ENCODE data around the gene GALNT18. TPM values are rescaled to one million over a fixed set of nuclear protein-coding genes. Genes with fewer than 3 reads are reported as not detected.

GALNT18 gene
- total RNA-seq, 1 donor from 2014 or later = 22.1 TPM

DNA sequence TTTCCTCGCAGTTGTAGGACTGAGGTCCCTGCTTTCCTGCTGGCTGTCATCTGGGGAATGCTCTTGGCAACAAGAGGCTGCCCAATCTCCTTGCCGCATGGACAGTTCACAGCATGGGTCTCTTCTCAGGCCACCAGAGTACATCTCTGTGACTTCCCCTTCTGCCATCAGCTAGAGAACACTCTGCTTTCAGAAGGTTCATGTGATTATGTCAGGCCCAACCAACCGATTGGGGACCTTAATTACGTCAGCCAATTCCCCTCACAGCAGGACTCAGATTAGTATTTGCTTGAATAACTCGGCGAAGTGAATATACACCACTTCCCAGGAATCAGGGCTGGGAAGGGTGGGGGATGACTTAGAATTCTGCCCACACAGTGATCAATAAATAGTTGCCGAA lies 206.8 kb downstream of the GALNT18 start:
- Histone ChIP-seq H3K4me3 (no peak overlapping the region), H3K27me3 (no peaks in the 10 kb centered on the region), H3K27ac (no peak overlapping the region), H3K4me1 (peaks cover 5% of the 10 kb centered on the region), H3K9me3 (no peaks in the 10 kb centered on the region), H3K36me3 (no peaks in the 10 kb centered on the region)
- no peak for DNase-seq (ENCODE audit: extremely low spot score in 2 of 2)
- intact Hi-C loops (cut with DNase I) = loop anchor here (10.0 kb wide), 1 partner anchor 200 kb away; no protein-coding TSS in a partner anchor
- TF ChIP-seq, protein P1, sequence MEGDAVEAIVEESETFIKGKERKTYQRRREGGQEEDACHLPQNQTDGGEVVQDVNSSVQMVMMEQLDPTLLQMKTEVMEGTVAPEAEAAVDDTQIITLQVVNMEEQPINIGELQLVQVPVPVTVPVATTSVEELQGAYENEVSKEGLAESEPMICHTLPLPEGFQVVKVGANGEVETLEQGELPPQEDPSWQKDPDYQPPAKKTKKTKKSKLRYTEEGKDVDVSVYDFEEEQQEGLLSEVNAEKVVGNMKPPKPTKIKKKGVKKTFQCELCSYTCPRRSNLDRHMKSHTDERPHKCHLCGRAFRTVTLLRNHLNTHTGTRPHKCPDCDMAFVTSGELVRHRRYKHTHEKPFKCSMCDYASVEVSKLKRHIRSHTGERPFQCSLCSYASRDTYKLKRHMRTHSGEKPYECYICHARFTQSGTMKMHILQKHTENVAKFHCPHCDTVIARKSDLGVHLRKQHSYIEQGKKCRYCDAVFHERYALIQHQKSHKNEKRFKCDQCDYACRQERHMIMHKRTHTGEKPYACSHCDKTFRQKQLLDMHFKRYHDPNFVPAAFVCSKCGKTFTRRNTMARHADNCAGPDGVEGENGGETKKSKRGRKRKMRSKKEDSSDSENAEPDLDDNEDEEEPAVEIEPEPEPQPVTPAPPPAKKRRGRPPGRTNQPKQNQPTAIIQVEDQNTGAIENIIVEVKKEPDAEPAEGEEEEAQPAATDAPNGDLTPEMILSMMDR (IDR thresholded peaks at IDR 0.05) = no peak
- TF ChIP-seq POLR2AphosphoS5 (IDR thresholded peaks at IDR 0.05; ENCODE audit: insufficient read depth in 1 of 2, low read depth in 1 of 2) (no peak), POLR2A (IDR thresholded peaks at IDR 0.05) (no peak)

DNA sequence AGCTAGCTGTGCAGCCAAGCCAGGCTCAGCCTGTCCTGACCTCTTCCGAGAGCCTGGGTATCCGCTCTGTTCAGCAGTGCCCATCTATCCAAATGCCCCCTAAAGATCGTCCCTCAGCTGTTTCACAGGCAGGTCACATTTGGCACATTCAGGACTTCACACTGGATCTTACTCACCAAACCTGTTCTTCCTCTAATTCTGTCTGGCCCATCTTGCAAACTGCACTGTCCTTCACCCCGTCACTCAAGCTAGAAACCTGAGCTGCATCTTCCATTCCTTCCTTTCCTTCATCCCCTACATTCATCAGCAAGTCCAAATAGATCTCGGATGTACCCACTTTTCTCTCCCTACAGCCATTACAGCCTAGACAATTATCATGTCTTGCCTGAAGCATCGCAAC lies 208.0 kb downstream of the GALNT18 start:
- Histone ChIP-seq H3K36me3 (no peaks in the 10 kb centered on the region), H3K27ac (no peak overlapping the region), H3K27me3 (no peaks in the 10 kb centered on the region), H3K9me3 (no peaks in the 10 kb centered on the region), H3K4me3 (no peak overlapping the region), H3K4me1 (peaks cover 17% of the 10 kb centered on the region)
- DNase-seq (ENCODE audit: extremely low spot score in 2 of 2) = no peak
- TF ChIP-seq, protein P1 (IDR thresholded peaks at IDR 0.05) = no peak
- TF ChIP-seq POLR2A (IDR thresholded peaks at IDR 0.05) (no peak), POLR2AphosphoS5 (IDR thresholded peaks at IDR 0.05; ENCODE audit: insufficient read depth in 1 of 2, low read depth in 1 of 2) (no peak)
- intact Hi-C loops (cut with DNase I) = loop anchor here (10.0 kb wide), 1 partner anchor 201 kb away; no protein-coding TSS in a partner anchor

DNA sequence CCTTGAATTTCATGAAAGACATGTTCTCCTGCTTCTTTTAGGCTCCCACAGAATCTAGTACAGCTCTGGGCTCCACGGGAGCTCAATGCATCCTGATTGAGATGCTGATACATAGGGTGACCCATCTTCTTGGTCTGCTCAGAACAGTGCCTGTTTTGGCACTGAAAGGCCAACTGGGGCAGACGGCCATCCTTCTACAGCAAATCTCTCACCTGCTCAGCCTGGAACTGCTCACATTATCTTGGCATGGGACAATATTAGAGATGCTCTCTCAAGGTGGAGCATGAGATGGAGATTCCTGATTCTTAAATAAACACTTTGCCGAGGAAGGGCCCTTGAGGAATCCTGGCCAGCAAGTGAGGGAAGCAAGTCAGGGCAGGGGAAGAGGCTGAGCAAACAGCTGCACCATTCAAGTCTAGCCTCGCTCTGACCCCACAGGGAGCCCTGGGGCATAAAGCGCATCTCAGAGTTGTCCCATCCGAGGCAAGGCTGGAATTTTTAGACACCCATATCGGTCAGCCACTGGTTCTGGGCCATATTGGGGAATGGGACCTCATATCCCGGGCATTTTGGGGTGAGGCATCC lies 210.3 kb downstream of the GALNT18 start:
- no peak overlapping the region for H3K4me3 ChIP-seq
- no peaks in the 10 kb centered on the region for H3K27me3 ChIP-seq
- no peak for DNase-seq (ENCODE audit: extremely low spot score in 2 of 2)
- no peaks in the 10 kb centered on the region for H3K36me3 ChIP-seq
- H3K27ac ChIP-seq = no peak overlapping the region
- peaks cover 38% of the 10 kb centered on the region for H3K4me1 ChIP-seq
- intact Hi-C loops (cut with DNase I) = loop anchor here (10.0 kb wide), 1 partner anchor 203 kb away; no protein-coding TSS in a partner anchor
- no peaks in the 10 kb centered on the region for H3K9me3 ChIP-seq
- TF ChIP-seq POLR2A (IDR thresholded peaks at IDR 0.05) (no peak), POLR2AphosphoS5 (IDR thresholded peaks at IDR 0.05; ENCODE audit: insufficient read depth in 1 of 2, low read depth in 1 of 2) (no peak)
- TF ChIP-seq, protein P1 (IDR thresholded peaks at IDR 0.05) = no peak

DNA sequence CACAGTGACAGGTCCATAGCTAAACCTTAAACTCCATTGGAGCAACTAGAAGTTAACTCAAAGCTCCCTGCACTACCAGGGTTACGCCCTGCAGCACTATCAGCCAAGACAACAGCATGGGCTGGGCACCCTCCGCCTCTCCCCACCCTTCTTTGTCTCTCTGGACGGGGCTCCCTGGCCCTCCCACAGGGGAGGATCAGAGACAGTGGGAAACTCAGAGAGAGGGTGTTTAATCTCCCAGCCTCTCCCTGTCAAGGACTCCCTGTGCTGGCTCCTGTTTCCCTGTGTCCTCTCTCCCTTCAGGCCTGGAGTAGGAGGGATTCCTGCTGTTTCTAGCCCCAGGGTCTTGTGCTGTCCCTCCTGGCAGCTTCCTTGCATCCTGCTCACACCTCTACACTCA lies 211.9 kb downstream of the GALNT18 start:
- peaks cover 40% of the 10 kb centered on the region for H3K4me1 ChIP-seq
- H3K27me3 ChIP-seq = no peaks in the 10 kb centered on the region
- H3K4me3 ChIP-seq = no peak overlapping the region
- intact Hi-C loops (cut with DNase I) = loop anchor here (10.0 kb wide), 1 partner anchor 205 kb away; no protein-coding TSS in a partner anchor
- DNase-seq (ENCODE audit: extremely low spot score in 2 of 2) = no peak
- no peaks in the 10 kb centered on the region for H3K36me3 ChIP-seq
- no peak overlapping the region for H3K27ac ChIP-seq
- TF ChIP-seq POLR2AphosphoS5 (IDR thresholded peaks at IDR 0.05; ENCODE audit: insufficient read depth in 1 of 2, low read depth in 1 of 2) = no peak
- TF ChIP-seq, protein P1 (IDR thresholded peaks at IDR 0.05) = no peak
- no peak for TF ChIP-seq POLR2A (IDR thresholded peaks at IDR 0.05)
- no peaks in the 10 kb centered on the region for H3K9me3 ChIP-seq

DNA sequence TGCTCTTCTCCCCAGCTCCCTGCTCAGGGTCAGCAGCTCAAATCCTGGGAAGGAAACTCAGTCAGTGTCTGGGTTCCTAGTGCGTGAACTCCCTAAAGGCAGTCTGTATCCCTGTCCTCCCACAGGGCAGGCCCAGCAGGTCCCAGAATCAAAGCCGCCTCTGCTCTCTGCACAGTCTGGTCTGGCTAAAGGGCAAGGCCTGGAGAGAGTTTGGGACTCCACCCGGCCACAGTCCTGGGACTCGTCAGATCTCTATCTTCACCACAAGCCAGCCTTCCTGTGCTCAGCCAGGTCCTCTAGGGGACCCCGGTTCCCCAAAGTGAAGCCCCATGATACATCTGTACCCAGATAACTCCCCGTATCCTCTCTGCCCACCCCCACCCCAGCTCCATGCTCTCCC lies 212.6 kb downstream of the GALNT18 start:
- DNase-seq (ENCODE audit: extremely low spot score in 2 of 2) = no peak
- Histone ChIP-seq H3K36me3 (no peaks in the 10 kb centered on the region), H3K9me3 (no peaks in the 10 kb centered on the region), H3K4me3 (no peak overlapping the region), H3K4me1 (peaks cover 45% of the 10 kb centered on the region), H3K27me3 (no peaks in the 10 kb centered on the region), H3K27ac (no peak overlapping the region)
- TF ChIP-seq POLR2AphosphoS5 (IDR thresholded peaks at IDR 0.05; ENCODE audit: insufficient read depth in 1 of 2, low read depth in 1 of 2) (no peak), POLR2A (IDR thresholded peaks at IDR 0.05) (no peak)
- TF ChIP-seq, protein P1 (IDR thresholded peaks at IDR 0.05) = no peak
- intact Hi-C loops (cut with DNase I) = no loop called here
